Activated naive CD8-positive, alpha-beta T cell treated with anti-CD3 and anti-CD28 coated beads for 36 hours (primary cell): ENCODE data around the gene OR51A4. TPM values are rescaled to one million over a fixed set of nuclear protein-coding genes. Genes with fewer than 3 reads are reported as not detected.

ENCODE experiments used
- DNase-seq: peaks from one replicate; pipeline ENCODE4 v3.0.0; 2021
- H3K27ac Mint-ChIP-seq: one replicate; pipeline ENCODE4 v1.8.0; 2022; ENCODE audit warnings: mild to moderate bottlenecking, moderate library complexity, mixed read lengths
- H3K27me3 Mint-ChIP-seq: one replicate; pipeline ENCODE4 v1.8.0; 2022; ENCODE audit warnings: mild to moderate bottlenecking, mixed read lengths
- H3K36me3 Mint-ChIP-seq: one replicate; pipeline ENCODE4 v1.8.0; 2021; ENCODE audit warnings: mild to moderate bottlenecking, mixed read lengths
- H3K4me1 Mint-ChIP-seq: one replicate; pipeline ENCODE4 v1.8.0; 2021; ENCODE audit warnings: mixed read lengths
- H3K4me3 Mint-ChIP-seq: one replicate; pipeline ENCODE4 v1.8.0; 2022; ENCODE audit warnings: mild to moderate bottlenecking, moderate library complexity, mixed read lengths
- H3K9me3 Mint-ChIP-seq: one replicate; pipeline ENCODE4 v1.8.0; 2022; ENCODE audit warnings: mixed read lengths
- total RNA-seq, 2 experiments: library from RNA; stranded (reverse); gene quantifications; one replicate each; pipeline ENCODE4 v1.2.3, GENCODE V29; 2021

The OR51A4 gene
- total RNA-seq, 2 experiments from 2014 or later, result not detected

DNA sequence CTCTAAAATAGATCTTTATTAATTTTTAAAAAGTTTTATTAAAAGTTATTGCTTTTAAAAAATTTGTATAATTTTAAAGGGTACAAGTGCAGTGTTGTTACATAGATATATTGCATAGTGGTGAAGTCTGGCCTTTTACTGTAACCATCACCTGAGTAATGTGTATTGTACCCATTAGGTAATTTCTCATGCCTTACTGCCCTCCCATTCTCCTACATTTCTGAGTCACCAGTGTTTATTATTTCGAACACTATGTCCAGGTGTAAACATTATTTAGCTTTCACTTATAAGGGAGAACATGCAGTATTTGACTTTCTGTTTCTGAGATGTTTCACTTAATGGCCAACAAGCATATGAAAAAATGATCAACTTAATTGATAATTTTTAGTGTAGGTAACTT is 25.6 kb downstream of the OR51A4 start:
- Mint-ChIP-seq H3K27me3 (peaks cover 5% of the 10 kb centered on the region), H3K4me3 (no peak overlapping the region), H3K36me3 (no peaks in the 10 kb centered on the region), H3K27ac (no peak overlapping the region), H3K4me1 (no peaks in the 10 kb centered on the region), H3K9me3 (no peaks in the 10 kb centered on the region)
- no peak for DNase-seq

DNA sequence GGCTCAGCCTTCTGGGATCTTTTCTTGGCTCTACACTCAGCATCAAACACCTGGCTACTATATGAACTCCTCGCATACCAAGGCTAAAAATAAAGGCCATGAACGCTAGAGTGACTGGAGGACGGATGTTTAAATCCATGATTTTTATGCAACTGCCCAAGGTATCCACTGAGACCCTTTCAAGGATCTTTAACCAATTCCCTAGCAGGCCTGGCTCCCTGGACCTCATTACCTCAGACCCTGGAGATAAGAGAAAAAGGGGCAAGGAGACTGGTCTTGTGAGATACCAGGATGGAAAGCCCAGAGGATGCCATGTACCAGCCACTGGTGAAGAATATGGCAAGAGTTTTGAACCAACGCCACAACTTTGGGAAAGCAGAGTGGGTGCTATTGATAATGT is 28.2 kb downstream of the OR51A4 start, which contains the start of gene OR51G2:
TSS of gene OR51G2 (minus strand) at position 101 of the 400 bp plus-strand sequence. CDS start 3,687 bp downstream, outside the sequence.
- Mint-ChIP-seq H3K4me3 (no peak within 1 kb of the TSS), H3K36me3 (no peaks in the 10 kb centered on the region), H3K9me3 (no peaks in the 10 kb centered on the region), H3K4me1 (no peaks in the 10 kb centered on the region), H3K27ac (no peak within 1 kb of the TSS), H3K27me3 (peaks cover 5% of the 10 kb centered on the region)
- DNase-seq, result no peak

DNA sequence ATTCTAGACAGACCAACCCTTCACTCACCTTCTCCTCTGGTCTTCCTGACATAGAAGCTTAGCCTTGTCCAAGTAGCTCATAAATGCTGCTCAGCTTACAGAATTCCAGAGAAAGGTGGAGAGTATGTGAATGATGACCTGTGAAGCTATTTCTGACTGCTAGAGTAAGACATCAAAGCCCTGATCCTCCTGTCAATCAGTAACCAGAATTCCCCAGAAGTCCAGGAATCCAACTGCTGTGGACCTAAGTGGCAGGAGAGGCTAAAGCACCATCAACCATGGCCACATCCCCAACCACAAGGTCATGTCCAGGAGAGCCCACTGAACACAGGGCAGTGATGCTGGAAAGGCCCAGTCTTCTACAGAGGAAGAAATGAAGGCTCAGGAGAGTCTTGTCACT is 30.8 kb downstream of the OR51A4 start:
- H3K4me3 Mint-ChIP-seq, result no peak overlapping the region
- H3K27me3 Mint-ChIP-seq, result peaks cover 5% of the 10 kb centered on the region
- H3K27ac Mint-ChIP-seq, result no peak overlapping the region

DNA sequence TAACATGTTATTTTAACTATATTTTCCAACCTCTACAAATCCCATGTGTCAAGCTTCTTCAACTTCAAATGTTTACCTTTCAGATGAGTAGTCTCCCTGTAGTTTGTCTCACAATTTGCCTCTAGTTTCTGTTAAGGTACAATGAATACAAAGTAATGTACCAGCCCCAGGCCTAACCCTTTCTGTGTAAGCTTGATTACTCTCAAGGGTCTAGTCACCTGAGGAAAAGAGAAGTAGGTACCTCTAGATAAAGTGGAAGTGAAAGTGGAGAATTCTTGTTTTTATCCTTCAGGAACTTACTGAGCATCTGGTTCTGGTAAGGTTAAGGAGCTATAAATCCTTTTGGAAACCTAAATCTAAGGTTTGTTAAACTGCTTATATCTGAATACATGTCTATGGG is 43.9 kb downstream of the OR51A4 start, which contains the start of gene OR51A7:
TSS of gene OR51A7 (plus strand) at position 300 of the 400 bp plus-strand sequence. CDS start 3,587 bp downstream, outside the sequence.
- Mint-ChIP-seq H3K4me3 (no peak within 1 kb of the TSS), H3K4me1 (no peaks in the 10 kb centered on the region), H3K36me3 (no peaks in the 10 kb centered on the region), H3K27me3 (no peaks in the 10 kb centered on the region), H3K9me3 (no peaks in the 10 kb centered on the region), H3K27ac (no peak within 1 kb of the TSS)
- no peak for DNase-seq

More for the DNA sequence above, 30.8 kb downstream of the OR51A4 start:
- H3K4me1 Mint-ChIP-seq, result no peaks in the 10 kb centered on the region
- H3K9me3 Mint-ChIP-seq, result no peaks in the 10 kb centered on the region
- no peaks in the 10 kb centered on the region for H3K36me3 Mint-ChIP-seq
- no peak for DNase-seq

Other genes with a start within 250 kb of the OR51A4 start
- not detected for gene OR51E2, start 249.8 kb downstream of the OR51A4 start, total RNA-seq
- not detected for gene MMP26, start 242.8 kb downstream of the OR51A4 start, total RNA-seq
- gene OR51F1, start 177.7 kb downstream of the OR51A4 start, total RNA-seq, result not detected
- not detected for gene OR52R1, start 143.2 kb downstream of the OR51A4 start, total RNA-seq
- not detected for gene OR51F2, start 126.3 kb downstream of the OR51A4 start, total RNA-seq
- not detected for gene OR51S1, start 98.4 kb downstream of the OR51A4 start, total RNA-seq
- not detected for gene OR51T1, start 65.7 kb downstream of the OR51A4 start, total RNA-seq
- gene OR51A7, start 43.8 kb downstream of the OR51A4 start, total RNA-seq, result not detected
- not detected for gene OR51G2, start 28.3 kb downstream of the OR51A4 start, total RNA-seq
- gene OR51G1, start 23.3 kb downstream of the OR51A4 start, total RNA-seq, result not detected
- not detected for gene OR51A2, start 8.1 kb upstream of the OR51A4 start, total RNA-seq
- gene OR51L1, start 47.2 kb upstream of the OR51A4 start, total RNA-seq, result not detected
- gene OR52J3, start 98.9 kb upstream of the OR51A4 start, total RNA-seq, result not detected
- not detected for gene OR52E2, start 112.0 kb upstream of the OR51A4 start, total RNA-seq
- gene OR52E1, start 122.0 kb upstream of the OR51A4 start, total RNA-seq, result not detected
- gene OR52A5, start 190.8 kb upstream of the OR51A4 start, total RNA-seq, result not detected
- gene OR52A1, start 207.2 kb upstream of the OR51A4 start, total RNA-seq, result not detected